ENCODE results near the gene CTDP1.

DNA sequence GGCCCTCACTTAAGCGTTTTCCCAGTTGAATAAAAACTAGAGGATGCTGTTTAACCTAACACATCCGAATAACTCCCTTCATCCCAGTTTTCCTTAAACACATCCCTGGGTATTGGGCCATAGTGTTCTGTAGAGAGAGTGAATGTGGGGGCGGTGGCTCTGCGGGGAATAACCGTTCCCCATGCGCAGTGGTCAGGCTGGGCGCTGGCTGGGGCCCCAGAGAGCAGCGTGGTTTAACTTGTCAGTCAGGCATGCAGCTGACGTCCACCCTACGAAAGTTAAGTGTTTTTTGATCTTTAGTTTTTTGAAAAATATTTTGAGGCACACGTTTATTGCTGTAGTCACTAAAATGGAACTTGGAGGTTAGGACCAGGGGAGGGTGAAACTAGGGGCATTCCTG lies 33.7 kb downstream of the CTDP1 start:
- TF ChIP-seq POLR2A (IDR thresholded peaks at IDR 0.05) = no peak
- TF ChIP-seq, protein P1, sequence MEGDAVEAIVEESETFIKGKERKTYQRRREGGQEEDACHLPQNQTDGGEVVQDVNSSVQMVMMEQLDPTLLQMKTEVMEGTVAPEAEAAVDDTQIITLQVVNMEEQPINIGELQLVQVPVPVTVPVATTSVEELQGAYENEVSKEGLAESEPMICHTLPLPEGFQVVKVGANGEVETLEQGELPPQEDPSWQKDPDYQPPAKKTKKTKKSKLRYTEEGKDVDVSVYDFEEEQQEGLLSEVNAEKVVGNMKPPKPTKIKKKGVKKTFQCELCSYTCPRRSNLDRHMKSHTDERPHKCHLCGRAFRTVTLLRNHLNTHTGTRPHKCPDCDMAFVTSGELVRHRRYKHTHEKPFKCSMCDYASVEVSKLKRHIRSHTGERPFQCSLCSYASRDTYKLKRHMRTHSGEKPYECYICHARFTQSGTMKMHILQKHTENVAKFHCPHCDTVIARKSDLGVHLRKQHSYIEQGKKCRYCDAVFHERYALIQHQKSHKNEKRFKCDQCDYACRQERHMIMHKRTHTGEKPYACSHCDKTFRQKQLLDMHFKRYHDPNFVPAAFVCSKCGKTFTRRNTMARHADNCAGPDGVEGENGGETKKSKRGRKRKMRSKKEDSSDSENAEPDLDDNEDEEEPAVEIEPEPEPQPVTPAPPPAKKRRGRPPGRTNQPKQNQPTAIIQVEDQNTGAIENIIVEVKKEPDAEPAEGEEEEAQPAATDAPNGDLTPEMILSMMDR (IDR thresholded peaks at IDR 0.05) = no peak
